ENCODE measurements around the gene SNRNP25. TPM values are rescaled to one million over a fixed set of nuclear protein-coding genes. Genes with fewer than 3 reads are reported as not detected.
"Not testable (repeated sequence)": the region's sequence is repeated elsewhere in the genome, so short reads cannot be mapped to it uniquely, and the experiment has no call there.

Gene SNRNP25
- total RNA-seq, 1 experiment from 2014 or later: 39.0 TPM

DNA sequence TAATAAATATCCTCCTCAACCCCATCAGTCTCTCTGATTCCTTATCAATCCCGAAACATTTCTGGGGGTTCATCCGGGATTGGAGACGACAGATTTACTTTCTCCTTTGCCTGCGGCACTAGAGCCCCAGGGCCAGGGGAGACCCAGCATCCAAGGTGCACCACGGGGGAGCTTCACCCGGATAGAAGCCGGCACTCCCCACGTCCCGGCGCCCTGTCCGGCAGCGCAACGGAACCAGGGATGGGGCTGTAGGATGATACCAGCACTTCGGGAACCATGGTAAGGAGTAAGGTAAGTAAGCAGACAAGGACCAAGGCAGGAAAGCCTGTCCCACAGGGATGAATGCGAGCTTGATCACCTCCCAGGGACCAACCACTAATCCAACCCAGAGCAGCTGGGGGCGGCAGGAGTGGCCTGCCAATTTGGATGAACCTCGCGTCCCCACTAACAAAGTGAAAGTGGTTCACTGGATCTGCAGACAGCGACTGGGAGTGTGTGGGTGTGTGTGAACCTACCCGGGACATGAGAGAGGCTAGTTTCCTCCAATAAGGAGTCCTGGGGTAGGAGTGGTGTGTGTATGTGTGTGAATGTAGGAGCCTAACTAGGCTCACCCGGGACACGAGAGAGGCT, 12.1 kb upstream of the SNRNP25 start:
- no peak for DNase-seq (ENCODE audit: low read depth)

DNA sequence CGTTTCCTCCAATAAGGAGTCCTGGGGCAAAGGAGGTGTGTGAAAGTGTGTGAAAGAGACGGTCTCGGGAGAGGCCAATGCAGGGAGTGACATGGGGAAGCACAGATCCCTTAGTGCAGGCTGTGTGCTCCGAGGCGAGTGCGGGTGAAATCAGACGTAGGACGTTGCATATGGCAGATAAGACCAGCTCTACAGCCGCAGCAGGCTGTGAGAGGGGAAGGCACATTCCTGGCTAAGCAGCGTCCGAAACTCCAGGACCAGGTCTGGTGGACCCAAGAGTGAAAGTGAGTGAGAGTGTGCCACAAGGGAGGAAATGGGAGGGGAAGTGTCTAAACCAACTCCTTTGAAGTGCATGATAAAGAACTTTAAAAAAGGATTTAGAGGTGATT, 11.6 kb upstream of the SNRNP25 start:
- no peak for DNase-seq (ENCODE audit: low read depth)

- DNase-seq (ENCODE audit: low read depth): no peak
These were observed 10.9 kb upstream of the SNRNP25 start for GRCh38 chr16:42691-43090.

GRCh38 chr16:43294-43693, 10.3 kb upstream of the SNRNP25 start:
- DNase-seq (ENCODE audit: low read depth): no peak

- no peak for DNase-seq (ENCODE audit: low read depth)
These were observed 9.0 kb upstream of the SNRNP25 start for GRCh38 chr16:44655-45054.

- no peak for DNase-seq (ENCODE audit: low read depth)
These were observed 8.2 kb upstream of the SNRNP25 start for GRCh38 chr16:45454-45853.

DNA sequence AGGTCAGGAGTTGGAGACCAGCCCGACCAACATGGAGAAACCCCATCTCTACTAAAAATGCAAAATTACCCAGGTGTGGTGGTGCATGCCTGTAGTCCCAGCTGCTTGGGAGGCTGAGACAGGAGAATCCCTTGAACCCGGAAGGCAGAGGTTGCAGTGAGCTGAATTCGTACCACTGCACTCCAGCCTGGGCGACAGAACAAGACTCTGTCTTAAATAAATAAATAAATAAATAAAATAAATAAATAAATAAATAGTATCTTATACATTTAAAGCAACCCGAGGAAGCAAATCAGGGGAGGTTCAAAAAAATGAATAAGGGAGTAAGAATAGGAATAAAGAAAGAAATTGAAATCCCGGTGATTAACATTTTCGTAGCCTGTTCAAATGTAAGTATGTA, 7.1 kb upstream of the SNRNP25 start:
- DNase-seq (ENCODE audit: low read depth): not testable (repeated sequence)

- no peak for DNase-seq (ENCODE audit: low read depth)
These were observed 6.4 kb upstream of the SNRNP25 start for GRCh38 chr16:47234-47633.

- DNase-seq (ENCODE audit: low read depth): no peak
These were observed 2.6 kb upstream of the SNRNP25 start for GRCh38 chr16:50769-51591.

DNA sequence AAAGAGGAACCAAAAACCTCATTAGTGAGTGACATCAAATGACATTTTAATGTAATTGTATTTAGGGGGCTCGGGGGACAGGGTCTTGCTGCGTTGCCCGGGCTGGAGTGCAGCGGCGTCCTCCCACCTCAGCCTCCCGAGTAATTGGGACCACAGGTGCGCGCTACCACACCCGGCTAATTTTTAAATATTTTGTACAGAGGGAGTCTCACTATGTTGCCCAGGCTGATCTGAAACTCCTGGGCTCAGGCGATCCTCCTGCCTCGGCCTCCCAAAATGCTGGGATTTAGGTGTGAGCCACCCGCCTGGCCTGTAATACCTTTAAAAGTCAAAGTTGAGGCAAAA, 581 bp downstream of the SNRNP25 start:
- DNase-seq (ENCODE audit: low read depth): no peak

DNA sequence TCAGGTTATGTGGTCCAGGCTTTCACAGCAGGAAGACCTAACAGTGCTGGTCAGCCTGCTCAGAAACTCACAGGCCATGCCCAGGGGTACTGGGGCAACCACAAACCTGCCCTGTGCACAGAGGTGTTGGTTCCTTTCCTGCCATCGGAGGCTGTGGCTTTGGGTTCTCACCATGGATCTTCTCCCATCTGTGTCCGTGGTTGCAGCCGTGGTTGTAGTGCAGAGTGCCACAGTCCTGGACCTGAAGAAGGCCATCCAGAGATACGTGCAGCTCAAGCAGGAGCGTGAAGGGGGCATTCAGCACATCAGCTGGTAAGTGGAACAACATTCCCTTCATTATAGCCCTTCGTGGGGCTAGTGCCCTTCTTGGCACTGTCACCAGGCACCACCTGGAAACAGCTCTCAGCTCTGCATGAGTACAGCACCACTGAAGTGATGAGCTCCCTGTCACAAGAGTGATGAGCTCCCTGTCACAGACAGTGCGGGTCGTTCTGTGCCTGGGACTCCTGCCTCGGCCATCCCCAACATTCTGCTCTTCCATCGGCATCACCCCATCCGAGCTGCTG, 2.0 kb downstream of the SNRNP25 start:
- DNase-seq (ENCODE audit: low read depth): no peak

DNA sequence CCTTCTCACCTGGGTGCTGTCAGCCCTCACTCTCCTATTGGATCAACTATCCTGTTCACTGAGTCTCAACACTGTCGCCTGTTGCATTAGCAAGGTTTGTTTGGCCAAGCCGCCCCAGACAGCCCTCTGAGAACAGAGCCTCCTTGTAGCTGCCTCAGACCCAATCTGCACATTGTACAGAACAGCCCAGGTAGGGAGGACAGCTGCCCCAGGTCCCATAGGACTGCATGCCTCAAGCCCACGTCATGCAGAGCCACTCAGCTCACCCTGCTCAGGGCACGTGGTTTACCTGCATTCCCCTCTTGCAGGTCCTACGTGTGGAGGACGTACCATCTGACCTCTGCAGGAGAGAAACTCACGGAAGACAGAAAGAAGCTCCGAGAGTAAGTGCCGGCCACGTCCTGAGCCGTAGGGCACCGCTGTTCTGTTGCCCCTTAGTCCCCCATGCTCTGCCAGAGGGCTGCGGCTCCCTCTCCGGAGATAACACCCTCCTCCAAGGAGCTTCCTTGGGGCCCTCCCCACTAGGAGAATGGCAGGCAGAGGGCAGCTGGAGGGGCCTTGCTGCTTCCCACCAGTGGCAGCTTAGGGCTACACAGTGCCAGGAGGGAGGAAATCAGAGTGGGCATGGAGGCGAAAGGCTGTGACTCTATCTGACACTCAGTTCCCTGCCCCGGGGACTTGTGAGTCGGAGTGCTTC, 2.8 kb downstream of the SNRNP25 start:
- DNase-seq (ENCODE audit: low read depth): no peak

DNA sequence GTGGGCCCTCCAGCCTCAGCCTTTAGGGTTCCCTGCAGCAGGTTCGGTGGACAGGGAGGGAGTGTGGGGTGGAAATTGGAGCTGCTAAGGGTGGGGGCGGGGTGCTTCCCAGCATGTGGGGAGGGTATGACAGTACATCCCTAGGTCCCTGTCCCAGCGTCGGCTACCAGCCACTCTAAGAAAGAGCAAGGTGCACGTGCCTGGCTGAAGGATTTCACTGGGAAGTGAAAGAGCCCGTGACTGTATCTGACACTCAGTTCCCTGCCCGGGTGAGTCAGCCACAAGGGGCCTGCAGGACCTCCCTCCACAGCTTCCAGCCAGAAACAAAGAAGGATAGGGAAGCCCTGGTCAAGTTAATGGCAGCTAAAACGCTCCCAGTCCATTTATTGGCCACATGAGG, 4.1 kb downstream of the SNRNP25 start:
- no peak for DNase-seq (ENCODE audit: low read depth)

GRCh38 chr16:58491-59439, 5.1 kb downstream of the SNRNP25 start:
- DNase-seq (ENCODE audit: low read depth): no peak

GRCh38 chr16:59440-60059, 5.9 kb downstream of the SNRNP25 start:
- no peak for DNase-seq (ENCODE audit: low read depth)

GRCh38 chr16:60166-60565, 6.5 kb downstream of the SNRNP25 start:
- DNase-seq (ENCODE audit: low read depth): no peak

DNA sequence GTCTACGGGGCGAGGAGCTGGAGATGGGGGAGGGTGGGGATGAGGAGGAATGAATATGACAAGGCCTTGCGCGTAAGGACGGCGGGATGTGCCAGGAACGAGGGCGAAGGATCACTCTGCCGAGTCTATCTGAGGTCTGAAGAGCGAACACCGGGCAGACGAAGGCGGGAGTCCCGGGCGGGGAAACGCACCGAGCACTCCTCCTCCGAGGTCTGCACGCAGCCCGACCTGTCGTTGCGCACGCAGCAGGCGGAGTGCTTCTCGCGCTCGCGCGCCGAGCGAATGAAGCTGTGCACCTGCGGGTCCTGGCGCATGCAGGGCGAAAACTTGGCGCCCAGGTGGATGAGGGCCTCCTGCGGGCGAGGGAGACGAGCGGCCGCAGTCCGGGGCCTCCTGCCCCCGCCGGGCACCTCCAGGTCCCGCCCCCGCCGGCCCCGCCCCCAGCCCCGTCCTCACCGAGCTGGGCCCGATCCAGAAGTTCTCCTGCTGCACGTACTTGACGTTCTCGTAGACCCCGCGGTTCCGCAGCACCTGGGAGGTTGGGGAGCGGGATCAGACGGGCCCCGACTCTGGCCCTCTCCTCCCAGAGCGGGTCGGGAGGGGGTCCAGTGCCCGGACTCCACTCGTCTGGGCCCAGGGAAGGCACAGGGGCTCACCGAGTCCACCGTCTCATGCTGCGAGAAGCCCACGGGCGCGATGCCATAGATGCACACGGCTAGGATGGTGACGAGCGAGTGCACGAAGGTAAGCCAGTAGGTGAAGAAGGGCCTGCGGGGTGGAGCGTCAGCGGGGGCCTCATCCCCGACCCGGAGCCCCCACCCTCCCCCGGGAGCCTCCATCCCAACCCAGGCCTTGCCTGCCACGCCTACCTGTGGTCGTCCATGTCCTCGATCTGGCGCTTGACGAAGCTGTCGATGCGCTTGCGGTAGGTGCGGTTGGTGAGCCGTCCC, 7.6 kb downstream of the SNRNP25 start:
- DNase-seq (ENCODE audit: low read depth): no peak

- no peak for DNase-seq (ENCODE audit: low read depth)
These were observed 8.3 kb downstream of the SNRNP25 start for GRCh38 chr16:61879-62281.

DNA sequence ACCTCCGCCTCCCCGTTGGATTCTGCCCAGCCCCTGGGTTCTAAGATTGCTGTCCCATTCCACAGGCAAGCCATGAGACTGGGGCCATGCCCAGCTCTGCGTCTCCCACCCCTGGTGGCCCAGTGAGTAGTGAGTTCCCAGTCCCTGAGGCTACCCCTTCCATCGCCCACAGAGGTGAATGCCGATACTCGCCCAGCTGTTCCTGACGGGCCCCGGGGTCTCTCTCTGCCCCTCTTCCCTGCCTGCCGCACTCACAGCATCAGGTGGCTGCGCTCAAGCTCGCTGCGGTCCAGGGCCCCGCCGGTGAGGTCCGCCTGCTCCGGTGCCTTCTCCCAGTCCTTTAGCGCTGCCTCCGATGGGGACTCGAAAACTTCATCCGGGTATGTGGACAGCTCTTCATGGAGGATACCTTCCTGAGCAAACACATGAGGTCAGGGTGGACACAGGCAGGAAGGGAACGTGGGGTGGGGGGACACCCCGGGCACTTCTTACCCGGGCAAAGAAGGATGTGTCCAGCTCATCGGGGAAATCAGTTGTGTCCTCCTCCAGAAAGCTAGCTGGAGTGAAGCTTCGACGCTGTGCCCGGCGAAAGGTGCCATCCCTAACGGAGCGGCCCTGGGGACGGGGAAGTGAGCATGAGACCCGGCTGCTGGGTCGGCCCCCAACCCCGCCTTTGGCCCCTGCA, 8.8 kb downstream of the SNRNP25 start:
- no peak for DNase-seq (ENCODE audit: low read depth)
